ENCODE data around the gene POLR1E.
"Not testable (repeated sequence)": the region's sequence is repeated elsewhere in the genome, so short reads cannot be mapped to it uniquely, and the experiment has no call there.

POLR1E gene

DNA sequence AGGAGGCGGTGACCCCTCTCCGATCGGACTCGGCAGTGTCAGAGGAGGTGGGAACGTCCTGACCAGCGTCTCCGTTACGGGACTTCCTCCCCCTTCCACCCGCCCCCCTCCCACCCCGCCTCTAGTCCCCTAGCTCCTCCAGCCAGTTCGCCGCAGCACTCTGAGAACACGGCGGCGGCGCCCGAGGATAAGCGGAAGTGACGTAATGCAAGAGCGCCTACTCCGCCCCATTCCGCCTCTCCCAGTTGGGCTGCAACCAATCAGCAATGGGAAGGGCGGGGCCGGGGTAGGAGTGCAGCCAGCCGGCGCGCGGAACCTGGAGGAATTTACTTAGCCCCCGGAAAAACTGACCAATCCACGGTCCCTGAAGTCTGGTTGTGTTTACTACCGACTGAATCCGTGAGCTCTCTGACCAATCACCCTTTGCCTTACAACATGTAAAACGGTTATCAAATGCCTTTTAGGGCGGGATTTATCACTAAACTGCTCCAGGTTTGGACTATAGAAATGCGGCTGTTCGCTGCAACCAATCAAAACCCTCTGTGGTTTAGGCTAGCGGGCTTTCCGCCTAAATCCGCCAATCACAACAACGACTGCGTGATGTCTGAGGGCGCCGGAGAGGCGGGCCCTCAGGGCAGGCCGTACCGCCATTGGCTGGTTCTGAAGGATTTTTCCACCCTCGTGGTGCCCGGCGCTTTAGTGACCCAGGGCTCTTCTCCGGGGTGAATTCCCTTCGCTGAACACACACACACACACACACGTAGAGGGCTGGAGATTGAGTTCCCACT is 20.3 kb upstream of the POLR1E start, which contains the start of gene ZBTB5:
Gene ZBTB5 (minus strand): TSS at position 202 of the 788 bp plus-strand sequence. CDS start 22,899 bp downstream, outside the sequence.
- peak; percentile 100 for DNase-seq

DNA sequence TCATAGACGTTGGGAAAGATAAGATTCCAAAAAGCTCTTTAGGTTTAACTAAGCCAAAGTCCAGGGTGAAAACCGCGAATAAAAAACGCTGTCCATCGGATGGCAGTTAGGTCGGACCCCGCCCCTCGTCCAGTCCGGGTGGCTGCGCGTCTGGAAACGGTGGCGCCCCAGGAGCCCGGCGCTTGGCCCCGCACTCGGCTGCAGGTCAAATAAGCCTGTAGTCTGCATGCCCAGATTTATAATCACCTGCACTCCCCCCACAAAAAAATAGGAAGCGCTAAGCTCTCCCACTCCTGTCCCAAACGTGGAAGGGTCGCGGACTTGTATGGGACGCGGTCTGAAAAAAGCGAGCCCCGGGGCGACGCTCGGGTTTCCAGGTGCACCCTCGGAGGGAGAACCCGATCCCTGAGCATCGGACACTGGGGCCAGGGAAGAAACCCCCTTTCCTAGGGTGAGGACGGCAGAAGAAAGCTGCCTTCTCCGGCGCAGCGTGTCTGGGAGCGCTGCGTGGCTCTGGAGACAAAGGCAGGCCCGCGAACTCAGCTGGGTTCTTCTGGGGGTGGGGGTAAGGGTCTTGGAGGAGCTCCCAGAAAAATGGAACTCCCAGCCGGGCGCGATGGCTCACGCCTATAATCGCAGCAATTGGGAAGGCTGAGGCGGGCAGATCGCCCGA is 19.6 kb upstream of the POLR1E start:
- peak; percentile 53 for DNase-seq

DNA sequence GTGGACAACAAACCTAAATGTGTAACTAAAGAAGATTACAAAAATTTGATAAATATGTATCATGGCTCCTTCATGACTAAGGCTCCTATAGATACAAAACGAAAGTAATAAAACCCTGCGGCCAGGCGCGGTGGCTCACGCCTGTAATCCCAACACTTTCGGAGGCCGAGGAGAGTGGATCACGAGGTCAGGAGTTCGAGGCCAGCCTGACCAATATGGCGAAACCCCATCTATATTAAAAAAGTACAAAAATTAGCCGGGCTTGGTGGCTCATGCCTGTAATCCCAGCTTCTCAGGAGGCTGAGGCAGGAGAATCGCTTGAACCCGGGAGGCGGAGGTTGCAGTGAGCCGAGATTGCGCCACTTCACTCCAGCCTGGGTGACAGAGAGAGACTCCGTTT is 18.2 kb upstream of the POLR1E start:
- DNase-seq, result not testable (repeated sequence)

DNA sequence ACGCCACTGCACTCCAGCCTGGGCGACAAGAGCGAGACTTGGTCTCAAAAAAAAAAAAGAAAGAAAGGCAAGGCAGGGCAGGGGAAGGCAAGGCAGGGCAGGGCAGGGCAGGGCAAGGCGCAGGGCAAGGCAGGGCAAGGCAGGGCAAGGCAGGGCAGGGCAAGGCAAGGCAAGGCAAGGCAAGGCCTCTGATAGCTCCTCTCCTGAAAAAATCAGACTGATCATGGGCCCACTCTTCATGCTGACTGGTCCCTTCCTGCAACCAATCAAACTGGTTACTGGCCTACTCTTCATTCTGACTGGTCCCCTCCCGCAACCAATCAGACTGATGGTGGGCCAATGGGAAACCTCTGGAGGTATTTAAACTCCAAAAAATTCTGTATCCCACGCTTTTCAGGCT is 17.1 kb upstream of the POLR1E start:
- DNase-seq, result no peak

DNA sequence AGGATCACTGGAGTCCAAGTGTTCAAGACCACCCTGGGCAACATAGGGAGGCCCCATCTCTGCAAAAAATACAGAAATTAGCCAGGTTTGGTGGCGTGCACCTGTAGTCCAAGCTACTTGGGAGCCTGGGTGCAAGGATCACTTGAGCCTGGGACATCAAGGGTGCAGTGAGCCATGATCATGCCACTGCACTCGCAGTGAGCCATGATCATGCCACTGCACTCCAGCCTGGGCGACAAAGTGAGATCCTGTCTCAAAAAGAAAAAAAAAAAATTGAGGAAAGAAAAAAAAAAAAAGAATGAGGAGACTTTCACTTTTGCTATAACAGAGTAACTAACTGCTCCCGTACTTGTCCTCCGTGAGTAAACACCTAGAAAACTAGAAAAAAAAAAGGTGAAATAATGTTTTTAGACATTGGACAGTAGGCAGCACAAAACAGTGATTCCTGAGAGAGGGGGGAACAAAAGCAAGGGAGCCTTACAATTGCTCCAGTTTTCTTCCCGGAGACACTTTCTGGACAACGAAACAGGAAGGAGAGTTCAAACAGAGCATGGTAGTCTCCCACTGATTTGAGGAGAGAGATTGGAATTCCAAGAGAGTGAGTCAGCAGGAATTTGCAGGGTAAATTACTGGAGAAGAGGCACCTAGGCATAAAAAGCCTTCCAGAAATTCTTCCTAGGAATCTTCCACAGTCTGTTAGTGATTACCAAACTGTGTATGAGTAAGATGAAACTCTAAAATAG is 13.6 kb upstream of the POLR1E start:
- DNase-seq, result no peak

DNA sequence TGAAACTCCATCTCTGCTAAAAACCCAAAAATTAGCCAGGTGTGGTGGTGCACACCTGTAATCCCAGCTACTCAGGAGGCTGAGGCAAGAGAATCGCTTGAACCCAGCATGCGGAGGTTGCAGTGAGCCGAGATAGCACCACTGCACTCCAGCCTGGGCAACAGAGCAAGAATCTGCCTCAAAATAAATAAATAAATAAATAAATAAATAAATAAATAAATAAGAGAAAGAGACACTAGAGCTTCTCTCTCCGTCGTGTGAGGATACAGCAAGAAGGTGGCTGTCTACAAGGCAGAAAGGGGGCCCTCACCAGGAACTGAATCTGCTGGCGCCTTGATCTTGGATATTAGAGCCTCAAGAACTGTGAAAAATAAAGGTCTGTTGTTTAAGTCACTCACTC is 11.8 kb upstream of the POLR1E start:
- DNase-seq, result not testable (repeated sequence)

DNA sequence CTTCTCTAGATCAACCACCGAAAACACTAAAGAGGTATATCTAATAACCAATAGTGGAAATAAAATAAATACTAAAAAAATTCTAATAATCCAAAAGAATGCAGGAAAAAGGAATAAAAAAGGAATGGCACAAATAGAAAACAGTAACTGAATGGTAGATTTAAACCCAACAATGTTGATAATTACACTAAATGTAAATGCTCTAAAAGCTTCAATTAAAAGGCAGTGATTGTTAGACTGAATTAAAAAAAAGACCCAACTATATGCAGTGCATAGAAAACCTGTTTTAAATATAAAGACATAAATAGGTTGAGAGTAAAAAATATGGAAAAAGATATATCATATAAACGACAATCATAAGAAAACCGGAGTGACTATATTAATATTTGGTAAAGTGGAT is 11.3 kb upstream of the POLR1E start:
- DNase-seq, result no peak

DNA sequence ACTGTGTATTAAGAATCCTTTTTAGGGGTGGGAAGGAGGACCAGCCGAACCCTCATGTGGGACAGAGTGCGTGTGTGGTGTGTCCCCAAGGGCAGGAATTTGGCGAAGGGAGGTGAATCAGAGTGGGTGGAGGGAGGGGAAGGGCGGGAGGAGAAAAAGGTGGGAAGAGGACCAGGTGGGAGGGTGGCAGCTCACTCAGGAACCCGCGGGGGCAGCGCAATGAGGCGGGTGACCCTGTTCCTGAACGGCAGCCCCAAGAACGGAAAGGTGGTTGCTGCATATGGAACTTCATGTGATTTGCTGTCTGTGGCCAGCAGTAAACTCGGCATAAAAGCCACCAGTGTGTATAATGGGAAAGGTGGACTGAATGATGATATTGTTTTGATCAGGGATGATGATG is 8.8 kb upstream of the POLR1E start:
- no peak for DNase-seq

DNA sequence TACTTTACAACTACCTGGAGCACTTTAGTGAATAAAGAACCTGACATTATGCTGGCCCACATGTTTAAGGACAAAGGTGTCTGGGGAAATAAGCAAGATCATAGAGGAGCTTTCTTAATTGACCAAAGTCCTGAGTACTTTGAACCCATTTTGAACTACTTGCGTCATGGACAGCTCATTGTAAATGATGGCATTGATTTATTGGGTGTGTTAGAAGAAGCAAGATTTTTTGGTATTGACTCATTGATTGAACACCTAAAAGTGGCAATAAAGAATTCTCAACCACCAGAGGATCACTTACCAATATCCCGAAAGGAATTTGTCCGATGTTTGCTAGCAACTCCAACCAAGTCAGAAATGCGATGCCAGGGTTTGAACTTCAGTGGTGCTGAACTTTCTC is 8.3 kb upstream of the POLR1E start:
- not testable (repeated sequence) for DNase-seq

DNA sequence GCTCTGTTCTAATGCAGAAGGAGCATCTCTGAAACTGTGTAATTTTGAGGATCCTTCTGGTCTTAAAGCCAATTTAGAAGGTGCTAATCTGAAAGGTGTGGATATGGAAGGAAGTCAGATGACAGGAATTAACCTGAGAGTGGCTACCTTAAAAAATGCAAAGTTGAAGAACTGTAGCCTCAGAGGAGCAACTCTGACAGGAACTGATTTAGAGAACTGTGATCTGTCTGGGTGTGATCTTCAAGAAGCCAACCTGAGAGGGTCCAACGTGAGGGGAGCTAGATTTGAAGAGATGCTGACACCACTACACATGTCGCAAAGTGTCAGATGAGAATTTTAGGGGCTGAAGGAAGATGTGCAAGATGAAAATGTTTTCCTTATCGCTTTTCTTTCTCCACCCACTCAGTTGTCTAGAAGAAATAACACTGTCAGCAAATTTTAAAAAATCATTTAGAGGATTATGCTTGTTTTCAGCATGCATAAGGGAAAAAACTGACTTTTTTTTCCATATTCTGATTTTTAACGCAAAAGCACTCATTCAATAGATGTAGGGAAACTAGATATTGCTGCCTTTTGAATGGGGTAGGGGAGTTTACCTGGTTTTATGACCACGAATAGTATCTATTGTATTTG is 7.6 kb upstream of the POLR1E start:
- not testable (repeated sequence) for DNase-seq

DNA sequence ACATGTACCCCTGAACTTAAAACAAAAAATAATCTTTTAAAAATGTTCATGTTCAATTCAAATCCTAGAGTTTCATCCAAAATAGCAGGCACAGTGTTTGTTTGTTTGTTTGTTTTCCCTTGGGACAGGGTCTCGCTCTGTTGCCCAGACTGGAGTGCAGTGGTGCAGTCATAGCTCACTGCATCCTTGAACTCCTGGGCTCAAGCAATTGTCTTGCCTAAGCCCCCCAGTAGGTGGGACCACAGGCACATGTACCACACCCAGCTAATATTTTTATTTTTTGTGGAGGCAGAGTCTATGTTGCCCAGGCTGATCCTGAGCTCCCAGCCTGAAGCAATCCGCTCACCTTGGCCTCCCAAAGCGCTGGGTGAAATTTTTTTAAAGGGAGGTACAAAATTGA is 5.0 kb upstream of the POLR1E start:
- no peak for DNase-seq

DNA sequence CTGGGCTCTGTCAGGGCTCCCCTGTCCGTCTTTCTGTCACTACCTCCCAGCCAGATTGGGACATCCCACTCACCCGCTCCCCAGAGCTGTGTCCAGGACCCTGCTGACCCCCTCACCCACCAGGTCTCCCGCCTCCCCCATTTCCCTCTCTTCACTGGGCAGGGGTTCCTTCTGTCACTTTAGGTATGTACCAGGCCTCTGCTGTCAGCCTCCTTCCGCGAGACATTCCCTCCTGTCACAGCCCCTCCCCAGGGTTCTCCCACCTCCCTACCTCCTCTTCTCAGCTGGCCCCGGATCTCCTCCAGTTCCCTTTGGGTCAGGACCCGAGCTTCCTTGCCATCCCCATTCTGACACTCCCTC is 488 bp downstream of the POLR1E start:
- DNase-seq, result no peak

DNA sequence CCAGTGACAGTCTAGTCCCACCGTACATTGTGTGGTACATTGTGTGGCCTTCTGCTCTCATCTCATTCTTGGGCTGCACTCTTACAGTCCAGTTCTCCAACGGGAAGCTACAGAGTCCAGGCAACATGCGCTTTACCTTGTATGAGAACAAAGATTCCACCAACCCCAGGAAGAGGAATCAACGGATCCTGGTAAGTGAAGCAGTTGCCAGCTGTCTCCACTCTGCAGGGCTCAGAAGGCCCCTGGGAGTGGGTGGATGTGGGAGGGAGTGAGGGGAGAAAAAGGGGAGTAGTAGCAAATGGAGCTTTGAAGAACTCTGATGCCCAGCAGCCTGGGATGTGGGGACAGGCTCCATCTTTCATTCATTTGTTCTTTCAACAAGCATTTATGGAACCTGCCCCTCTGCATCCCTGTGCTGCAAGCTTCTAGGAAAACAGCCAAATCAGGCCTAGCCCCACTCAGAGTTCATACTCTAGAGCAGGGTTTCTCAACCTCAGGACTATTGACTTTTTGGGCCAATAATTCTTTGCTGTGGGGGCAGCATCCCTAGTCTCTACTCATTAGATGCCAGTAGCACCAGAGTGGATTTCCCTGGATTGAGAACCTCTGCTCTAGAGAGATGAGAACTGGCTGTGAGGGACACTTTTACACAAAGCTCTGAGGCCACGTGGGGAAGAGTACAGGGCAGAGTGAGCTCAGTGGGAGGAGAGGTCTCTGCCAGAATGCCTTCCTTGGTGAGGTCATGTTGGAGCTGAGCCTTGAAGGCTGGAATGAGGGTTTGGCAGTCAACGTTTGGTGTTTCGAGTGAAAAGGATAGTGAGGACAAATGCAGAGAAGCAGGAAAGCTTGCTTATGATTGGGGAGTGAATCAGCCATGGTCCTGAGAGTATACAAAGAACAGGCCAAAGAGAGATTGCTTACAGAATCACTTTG is 1.1 kb downstream of the POLR1E start:
- no peak for DNase-seq

DNA sequence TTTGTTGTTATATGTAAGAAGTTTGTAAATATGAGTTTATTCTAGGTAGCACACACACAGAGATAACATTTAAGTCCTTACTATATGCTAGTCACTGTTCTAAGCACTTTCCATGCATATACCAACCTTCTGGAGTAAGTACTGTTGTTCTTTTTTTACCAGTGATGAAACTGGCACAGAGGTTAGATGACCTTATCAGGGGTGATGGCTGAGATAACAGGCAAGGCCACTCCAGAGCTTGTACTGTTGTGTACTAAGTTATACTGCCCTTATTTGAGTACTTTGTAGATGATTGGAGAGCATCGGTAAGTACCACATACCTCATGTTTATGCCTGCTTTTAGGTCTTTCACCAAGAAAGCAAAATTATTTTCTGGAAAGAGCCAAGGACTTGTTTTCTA is 6.2 kb downstream of the POLR1E start:
- no peak for DNase-seq

DNA sequence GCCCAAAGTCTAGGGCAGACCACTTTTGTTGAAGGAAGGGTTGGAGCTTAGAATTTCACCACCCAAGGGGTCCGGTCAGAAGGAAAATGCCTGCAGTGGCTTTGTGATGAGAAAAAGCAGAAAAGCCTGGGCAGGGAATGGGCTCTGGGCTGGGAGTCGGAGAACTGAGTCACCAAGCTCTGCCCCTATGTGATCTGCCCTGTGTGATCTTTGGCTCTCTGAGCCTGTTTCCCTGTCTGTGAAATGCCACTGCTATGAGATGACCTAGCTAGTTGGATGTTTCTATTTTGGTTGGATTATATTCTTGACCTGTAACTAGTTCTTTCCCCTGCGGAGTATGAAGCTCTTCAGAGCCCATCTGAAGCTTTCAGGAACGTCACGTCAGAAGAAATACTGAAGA is 9.8 kb downstream of the POLR1E start:
- DNase-seq, result no peak

DNA sequence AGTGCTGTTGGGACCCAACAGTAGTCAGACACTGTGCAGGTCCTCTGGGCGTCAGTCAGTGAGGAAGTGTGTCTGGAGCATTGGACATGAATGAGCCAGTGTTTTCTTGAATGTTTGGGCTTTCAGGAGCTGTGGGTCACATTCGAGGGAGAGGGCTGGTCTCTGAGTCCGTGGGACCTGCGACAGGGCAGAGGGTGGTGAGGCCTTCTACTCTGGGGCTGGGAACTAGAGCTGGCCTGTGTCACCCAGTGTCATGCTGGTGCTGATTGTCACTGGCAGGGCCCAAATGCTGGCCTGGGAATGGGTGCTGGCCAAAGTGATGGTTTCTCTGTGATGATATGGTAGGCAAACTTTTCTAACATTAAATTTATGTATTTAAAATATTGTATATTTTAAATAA is 10.3 kb downstream of the POLR1E start:
- no peak for DNase-seq

DNA sequence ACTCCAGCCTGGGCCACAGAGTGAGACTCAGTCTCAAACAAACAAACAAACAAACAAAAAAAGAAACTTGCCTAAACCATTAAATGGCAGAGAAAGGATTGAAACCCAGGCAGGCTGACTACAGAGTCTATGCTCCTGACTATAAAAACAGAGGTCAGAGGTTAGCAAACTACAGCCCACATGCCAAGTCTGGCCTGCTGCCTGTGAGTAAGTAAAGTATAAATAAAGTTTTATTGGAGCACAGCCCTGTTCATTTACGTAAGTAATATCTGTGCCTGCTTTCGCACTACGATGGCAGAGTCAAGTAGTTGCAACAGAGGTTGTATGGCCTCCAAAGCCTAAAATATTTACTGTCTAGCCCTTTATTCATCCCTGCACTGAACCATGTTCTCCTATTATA is 11.6 kb downstream of the POLR1E start:
- DNase-seq, result no peak

DNA sequence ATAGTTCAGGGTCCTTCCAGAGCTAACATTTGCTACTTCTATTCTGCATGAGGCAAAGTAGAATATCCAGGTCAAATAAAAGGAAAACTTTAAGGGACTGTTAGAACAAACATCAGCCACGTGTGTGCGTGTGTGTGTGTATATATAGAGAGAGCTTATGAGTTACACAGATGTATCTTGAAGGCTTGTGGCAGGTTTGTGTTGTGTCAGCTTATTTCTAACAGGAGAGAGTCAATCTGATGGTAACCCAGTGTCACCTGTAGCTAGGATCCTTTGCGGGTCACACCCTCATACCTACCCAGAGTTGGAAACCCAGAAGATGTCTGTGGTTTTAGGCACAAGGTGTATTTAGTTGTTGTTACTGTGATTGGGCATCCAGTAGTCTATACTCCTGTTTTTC is 12.7 kb downstream of the POLR1E start:
- DNase-seq, result no peak

DNA sequence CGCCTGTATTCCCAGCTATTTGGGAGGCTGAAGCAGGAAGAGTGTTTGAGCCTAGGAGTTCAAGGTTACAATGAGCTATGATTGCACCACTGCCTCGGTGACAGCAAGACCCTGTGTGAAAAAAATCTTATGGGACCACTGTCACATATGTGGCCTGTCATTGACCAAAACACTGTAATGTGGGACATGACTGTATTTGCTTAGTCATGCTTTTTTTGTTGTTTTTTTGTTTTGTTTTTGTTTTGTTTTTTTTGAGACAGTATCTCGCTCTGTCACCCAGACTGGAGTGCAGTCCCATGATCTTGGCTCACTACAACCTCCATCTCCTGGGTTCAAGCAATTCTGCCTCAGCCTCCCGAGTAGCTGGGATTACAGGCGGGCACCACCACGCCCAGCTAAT is 13.5 kb downstream of the POLR1E start:
- no peak for DNase-seq

DNA sequence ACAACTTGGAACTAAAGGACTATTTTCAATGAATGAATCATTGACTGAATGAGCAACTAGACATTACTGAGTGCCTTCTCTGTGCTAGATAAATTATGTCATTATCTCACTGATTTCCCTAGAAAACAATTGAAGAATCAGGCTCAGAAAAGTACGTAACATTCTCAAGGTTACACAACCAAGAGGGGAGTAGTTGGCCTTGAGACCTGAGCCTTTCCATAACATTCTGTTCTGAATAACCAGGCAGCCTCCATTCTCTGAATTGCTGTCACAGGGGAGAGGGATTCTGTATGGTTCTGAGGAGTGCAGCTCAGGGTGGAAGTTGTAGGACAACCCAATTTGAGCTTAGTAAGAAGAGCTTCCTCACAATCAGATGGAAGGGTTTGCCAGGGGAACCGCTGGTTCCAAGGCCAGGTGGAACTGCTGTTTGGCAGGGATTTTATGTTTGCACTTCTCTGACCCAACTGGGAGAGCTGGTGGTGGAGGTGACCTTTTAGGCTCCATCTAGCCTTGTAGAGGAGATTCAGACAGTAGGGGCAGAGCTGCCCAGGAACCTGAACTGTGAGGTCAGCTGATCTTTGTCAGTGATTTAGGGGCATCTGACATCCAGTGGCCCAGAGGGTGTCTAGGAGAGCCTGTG is 16.3 kb downstream of the POLR1E start:
- DNase-seq, result no peak

DNA sequence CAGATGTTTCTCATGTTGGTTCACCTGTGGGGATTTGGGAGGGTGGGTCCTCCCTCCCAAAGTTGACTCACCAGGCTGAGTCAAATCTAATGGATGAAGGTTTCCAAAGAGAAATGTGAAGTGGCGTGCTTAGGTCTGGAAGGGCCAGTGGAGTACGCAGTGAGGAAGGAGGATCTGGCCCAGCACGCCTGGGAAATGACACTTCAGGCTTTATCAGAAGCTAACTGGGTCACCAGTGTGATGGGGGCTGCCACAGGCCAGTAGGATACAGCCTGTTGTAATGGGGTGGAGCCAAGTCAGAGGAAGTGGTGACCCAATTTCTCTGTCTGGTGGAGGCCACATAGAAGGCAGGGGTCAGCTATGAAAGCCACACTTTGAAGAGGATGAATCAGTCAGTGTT is 18.0 kb downstream of the POLR1E start:
- no peak for DNase-seq

DNA sequence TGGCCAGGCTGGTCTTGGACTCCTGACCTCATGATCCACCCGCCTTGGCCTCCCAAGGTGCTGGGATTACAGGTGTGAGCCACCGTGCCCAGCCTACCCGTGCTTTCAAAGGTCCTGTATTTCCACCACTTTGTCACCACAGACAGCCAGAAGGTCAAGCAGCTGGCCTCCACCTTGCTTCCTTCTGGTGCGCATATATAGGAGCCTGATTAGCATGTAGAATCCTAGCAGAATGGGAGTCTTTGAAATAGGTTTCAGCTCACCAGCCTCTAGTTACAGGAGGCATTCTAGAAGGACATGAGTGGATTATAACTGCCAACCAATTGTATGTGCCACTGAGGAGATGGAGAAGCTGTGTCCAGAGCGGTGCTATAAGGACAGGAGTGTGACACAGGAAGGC is 18.9 kb downstream of the POLR1E start:
- no peak for DNase-seq
